Measurements from ENCODE around the gene TSPAN11.

TSPAN11 gene

DNA sequence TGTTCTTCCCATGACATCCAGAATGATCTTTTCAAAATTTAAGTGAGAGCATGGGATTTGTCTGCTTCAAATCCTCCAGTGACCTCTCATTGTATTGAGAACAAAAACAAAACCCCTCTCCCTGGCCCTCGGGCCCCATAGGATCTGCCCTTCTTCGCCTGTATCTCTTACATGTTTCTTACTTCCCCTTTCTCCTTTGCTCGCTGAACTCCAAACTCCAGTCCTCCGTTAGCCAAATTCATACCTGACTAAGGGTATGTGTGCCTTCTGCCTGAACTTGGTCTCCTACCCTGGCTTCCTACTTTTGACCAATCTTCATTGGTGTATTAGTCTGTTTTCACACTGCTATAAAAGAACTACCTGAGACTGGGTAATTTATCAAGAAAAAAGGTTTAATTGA is 13.2 kb upstream of the TSPAN11 start:
- no peak for DNase-seq

DNA sequence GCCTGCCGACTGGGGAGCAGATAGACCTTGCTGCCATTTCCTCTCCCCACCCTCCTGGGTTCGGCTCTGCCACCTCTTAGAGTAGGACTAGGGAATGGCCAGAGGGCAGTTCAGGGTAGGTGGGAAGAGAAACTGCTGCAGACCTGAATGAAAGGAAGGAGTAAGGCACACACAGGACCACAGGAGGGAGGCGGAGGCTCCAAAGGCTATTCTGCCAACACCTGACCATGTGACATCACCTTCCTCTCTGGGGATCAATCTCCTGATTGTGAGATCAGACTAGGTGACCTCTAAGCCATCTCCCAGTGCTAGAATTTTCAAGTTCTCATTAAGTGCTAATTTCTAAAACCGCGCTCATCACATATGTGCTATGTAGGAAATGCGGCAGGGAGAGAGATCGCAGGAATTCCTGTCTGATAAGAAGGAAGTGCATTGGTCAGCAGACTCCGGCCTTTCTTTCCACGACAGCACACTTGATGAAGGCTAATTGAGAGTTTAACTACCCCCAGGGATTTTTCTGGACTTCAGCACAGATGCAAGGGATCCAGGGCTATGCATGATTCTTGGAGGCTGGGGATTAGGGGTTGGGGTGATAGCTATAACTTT is 11.5 kb upstream of the TSPAN11 start:
- no peak for DNase-seq

- DNase-seq: no peak
These were observed 3.5 kb upstream of the TSPAN11 start for GRCh38 chr12:30923057-30923456.

DNA sequence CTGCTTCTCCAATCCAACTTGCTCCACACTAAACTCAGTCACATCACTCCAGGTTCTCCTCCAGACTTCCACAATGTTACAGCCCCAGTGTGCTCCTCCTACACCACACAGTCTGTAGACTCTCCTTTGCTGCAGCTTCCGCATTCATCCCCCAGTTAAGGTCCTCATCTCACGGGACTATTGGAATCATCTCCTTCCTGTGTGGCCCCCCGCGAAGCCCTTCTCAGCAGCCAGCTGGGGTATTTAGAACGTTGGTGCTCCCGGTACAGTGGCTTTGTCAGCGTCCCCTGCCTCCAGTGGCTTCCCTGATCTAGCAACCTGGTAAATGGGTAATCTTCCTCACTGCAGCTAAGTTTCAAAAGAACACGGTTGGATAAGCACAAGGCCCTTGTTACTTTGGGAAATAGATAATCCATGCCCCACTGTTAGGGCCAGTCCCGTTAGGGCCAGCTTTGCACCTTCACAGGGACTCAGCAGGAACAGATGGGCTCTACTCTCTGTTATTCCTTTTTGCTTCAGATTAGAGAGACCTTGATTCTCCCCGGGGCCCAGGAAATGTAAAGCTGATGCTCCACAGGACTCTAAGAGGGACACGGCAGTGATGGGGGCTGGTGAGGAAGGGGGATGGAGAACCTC is 823 bp upstream of the TSPAN11 start:
- no peak for DNase-seq

DNA sequence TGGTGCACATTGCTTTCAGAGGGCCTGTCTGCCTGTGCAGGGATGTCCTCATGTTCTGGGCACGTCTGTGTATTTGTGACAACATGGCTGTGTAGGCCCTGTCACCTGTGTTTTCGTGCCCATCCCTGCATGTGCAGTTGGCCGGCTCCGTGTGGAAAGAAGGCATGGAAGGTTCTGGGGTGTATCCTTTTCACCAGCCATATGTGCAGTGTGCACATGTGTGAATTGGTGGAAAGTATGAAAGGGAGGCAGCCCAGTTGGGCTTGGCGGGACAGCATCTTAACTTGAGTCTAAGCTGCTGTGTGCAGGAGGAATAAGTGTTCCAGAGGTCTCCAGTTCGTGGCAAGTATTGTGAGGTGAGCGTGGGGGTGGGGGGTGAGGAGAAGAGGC is 669 bp downstream of the TSPAN11 start:
- no peak for DNase-seq

GRCh38 chr12:30928356-30929244 is 2.1 kb downstream of the TSPAN11 start:
- DNase-seq: peak; percentile 86

- peak; percentile 49 for DNase-seq
These were observed 3.7 kb downstream of the TSPAN11 start for GRCh38 chr12:30930238-30930637.

DNA sequence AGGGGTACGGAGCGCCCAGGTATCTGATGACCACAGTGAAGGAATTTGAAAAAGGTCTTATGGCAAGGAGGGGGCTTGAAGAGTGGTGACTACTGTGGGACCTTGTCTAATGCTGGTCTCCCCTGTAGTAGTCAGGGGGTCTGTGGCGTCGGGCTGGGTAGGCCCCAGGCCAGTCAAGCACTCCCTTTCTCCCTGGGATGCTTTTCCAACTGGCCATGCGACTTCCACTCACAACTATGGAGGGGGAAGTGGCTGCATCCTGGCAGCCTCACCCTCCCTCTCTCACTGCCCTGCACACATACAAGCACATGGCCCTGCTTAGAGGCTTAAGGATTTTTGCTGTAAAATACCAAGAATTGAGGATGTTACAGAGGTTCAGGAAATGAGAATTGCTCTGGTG is 4.1 kb downstream of the TSPAN11 start:
- no peak for DNase-seq

DNA sequence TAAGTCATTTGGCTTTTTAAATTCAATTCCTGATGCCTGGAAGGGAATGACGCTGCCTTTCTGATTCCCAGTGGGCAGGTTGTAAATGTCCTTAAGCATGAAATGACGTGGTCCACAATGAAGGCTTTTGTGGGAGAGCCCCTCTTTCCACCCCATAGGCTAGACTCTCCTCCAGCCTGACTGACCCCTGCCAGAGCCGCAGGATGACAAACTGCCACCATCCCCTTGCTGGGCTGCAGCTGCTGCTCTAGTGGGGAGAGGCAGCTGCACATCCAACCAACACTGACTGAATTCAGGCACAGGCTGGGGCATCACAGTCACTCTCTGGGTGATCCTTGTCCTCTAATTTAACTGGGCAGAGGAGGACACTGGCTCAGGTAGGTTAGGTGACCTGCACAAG is 6.3 kb downstream of the TSPAN11 start:
- no peak for DNase-seq

- DNase-seq: no peak
These were observed 8.3 kb downstream of the TSPAN11 start for GRCh38 chr12:30934811-30935210.

DNA sequence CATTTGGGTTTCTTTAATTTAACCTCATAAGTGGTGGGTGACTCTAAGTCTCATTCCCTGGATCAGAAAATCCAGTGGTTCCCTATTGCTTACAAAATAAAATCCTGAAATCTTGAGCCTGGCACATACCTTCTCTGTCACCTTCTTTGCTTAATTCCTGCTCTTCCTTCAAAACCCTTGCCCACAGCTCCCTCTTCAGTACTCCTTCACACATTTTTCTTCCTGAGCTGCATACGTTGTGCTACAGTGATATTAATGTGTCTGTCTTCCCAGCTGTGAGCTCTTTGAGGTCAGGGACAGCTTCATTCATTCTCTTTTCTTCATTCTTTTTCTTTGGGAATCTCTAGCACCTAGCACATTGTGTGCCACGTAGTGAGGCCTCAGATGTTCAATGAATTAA is 9.5 kb downstream of the TSPAN11 start:
- no peak for DNase-seq

DNA sequence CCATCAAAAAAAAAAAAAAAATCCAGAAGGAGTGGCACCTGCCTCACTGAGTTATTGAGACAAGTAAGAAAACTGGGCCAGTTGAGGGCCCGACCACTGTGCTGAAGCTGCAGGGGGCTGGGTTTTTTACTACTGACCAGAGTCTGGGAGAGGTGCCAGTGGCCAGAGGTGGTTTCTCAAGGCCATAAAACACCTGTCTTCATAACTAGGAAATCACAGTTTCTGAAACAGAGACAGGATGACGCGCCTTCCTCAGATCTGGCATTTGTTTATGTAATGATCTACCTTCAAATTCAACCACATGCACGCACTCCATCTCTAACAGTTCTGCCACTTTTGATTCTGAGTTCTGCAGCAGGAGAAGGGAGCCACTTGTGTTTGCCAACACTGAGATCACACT is 12.7 kb downstream of the TSPAN11 start:
- no peak for DNase-seq

GRCh38 chr12:30942486-30942885 is 15.9 kb downstream of the TSPAN11 start:
- DNase-seq: no peak

DNA sequence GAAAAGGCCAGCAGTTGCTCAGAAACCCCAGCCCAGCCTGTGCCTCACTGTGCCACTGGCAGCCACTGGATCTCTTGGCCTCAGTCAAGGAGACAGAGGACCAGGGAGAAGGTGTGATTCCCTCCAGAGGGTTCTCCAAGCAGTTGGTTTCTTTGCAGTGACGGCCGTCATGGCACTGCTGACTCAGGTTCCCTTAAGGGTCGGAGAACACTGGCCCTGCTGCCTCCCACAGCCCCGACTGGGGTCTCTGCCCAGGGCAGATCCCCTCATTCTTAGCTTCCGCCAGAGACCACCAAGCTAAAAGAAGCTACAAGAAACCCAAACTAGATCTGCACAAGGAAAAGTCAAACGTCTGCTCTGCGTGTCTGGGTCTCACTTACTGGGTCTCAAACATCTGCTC is 16.4 kb downstream of the TSPAN11 start:
- no peak for DNase-seq

- DNase-seq: no peak
These were observed 19.1 kb downstream of the TSPAN11 start for GRCh38 chr12:30945443-30946164.

DNA sequence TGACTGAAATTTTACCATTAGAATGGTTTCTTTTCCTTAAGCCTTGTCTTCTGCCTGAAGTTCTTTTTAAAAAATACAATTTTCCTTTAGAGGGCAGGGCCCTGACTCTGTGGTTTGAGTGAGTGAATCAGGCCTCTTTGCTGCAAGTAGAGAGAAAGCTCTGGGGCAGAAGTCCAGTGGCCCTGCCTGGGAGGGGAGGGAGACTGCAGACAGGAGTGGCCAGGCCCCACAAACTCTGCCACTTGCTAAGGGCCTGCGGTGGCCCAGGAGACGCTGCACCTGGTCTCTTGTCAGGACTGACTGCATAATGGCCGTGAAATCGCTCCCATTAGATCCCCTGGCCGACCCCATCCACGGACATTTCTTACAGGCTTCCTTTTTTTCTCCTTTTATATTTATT is 25.5 kb downstream of the TSPAN11 start:
- DNase-seq: no peak

DNA sequence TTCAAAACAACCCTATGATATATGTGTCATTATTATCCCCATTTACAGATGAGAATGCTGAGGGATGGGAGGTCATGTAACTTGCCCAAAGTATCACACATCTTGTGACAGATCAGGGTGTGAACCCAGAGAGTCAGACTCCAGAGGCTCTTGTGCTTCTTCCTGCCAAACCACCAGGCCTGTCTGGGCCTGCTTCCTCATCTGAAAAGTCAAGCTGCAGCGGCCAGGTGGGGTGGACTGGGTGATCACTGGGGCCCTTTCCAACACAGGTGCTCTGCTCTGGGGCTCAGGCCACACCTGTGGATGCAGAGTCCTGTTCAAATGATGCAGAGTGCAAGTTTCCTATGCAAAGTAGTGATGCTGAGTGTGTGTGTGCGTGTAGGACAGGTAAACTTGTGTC is 26.7 kb downstream of the TSPAN11 start:
- no peak for DNase-seq

- no peak for DNase-seq
These were observed 27.6 kb downstream of the TSPAN11 start for GRCh38 chr12:30953951-30954751.

DNA sequence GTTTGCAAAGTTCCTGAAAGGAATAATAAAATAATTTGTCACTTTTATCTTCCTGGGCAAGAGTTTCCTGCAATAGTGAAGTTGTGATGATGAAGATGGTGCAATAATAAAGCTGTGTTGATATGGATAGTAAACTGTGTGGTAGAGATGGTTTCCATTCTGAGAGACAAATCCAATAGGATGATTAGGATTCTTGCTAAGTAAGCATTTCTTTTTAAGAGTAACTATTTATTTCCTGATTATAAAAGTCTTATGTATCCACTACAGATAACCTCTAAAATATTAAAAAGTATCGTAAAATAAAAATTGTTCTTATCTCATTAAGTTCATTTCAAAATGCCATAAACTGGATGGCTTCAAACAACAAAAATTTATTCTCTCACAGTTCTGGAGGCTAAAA is 28.7 kb downstream of the TSPAN11 start:
- DNase-seq: no peak

GRCh38 chr12:30959110-30959710 is 32.7 kb downstream of the TSPAN11 start:
- DNase-seq: no peak

DNA sequence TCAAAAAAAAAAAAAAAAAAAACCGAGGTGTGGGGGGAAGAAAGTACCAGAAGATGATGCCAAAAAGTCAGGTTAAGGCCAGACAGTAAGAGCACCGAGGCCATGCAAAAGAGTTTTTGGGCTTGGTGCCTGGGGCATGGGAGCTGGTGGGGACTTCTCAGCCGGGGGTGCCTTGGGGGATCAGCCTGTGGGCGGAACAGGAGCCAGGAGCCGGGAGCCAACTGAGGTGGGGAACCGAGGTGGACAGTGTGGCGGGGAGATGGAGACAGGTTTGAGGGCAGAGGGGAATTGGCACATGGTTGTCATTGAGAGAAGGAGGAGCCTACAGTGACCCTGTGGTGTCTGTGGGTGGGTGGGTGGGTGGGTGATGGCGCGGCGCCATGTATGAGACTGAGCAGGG is 33.2 kb downstream of the TSPAN11 start:
- DNase-seq: no peak

- no peak for DNase-seq
These were observed 34.5 kb downstream of the TSPAN11 start for GRCh38 chr12:30961030-30961429.
